ENCODE results near the gene ZNF81.
"Not testable (repeated sequence)": the region's sequence is repeated elsewhere in the genome, so short reads cannot be mapped to it uniquely, and the experiment has no call there.

The ZNF81 gene

GRCh38 chrX:47836164-47837072 lies at the start of gene ZNF81:
Gene ZNF81, plus strand, starts transcription at chrX:47836902. Its CDS starts 9,366 bp downstream, at chrX:47846268.
- peak; percentile 73 for FAIRE-seq

GRCh38 chrX:47796433-47796906 lies 40.2 kb upstream of the ZNF81 start:
- FAIRE-seq, result no peak

DNA sequence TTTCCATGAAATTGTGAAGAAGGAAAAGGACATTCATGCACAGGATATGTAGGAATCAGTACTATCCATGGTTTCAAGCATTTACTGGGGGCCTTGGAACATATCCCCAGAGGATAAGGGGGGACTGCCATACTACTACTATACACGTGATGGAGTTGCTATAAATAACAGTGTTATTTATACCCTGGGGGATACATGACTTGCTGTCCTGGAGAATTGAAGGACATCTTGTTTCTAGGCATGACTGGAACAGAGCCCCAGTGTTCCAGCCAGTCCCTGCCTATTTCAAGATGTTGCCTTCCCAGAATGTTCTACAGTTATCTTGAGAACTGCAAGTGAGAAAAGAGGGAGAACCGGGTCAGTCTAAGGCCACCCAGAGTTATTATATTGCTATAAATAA lies 39.6 kb upstream of the ZNF81 start:
- FAIRE-seq, result no peak

DNA sequence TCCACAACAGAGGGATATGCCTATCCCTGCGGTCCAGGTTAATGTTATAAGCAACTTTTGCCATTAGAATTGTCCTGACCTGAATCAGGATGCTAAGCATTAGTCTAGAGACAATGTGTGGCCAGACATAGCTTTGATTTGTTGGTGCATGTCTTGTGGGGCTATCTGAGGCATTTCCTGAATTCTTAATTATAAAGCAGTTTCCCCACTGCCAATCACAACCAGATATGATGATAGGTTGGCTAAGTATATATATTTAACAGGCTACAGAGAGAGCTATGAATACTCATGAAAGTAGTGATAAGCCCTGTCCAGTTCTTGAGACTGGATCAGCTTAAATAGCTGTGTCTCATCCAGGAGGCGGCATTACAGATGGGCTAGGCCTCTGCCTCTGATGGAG lies 37.8 kb upstream of the ZNF81 start:
- FAIRE-seq, result no peak

DNA sequence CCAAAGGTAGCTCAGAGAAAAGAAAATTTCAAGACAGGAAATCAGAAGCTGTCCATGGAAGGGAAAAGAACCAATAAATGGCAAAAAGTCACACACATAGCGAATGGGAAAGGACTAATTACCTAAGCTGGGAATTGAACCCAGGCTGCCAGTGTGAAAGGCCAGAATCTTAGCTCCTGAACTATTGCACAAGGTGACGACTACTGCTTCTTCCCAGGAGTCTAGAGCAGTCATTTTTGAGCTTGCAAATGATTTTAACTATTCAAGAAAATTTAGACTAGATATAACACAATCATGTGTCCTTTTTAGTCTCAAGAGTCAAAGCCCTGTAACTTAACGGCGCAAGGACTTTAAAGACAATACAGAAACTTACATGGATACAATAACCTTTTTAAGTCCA lies 34.1 kb upstream of the ZNF81 start:
- no peak for FAIRE-seq

GRCh38 chrX:47803103-47803502 lies 33.6 kb upstream of the ZNF81 start:
- peak; percentile 97 for FAIRE-seq

DNA sequence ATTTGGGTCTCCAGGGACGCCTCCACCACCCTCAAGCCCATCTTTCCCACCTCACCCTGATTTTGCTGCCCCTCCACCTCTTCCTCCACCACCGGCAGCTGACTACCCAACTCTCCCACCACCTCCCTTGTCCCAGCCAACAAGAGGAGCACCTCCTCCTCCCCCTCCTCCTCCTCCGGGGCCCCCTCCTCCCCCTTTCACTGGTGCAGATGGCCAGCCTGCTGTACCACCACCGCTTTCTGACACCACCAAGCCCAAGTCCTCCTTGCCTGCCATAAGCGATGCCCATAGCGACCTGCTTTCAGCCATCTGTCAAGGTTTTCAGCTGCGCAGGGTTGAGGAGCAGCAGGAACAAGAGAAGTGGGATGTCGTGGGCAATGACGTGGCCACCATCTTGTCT lies 32.4 kb upstream of the ZNF81 start:
- FAIRE-seq, result no peak

DNA sequence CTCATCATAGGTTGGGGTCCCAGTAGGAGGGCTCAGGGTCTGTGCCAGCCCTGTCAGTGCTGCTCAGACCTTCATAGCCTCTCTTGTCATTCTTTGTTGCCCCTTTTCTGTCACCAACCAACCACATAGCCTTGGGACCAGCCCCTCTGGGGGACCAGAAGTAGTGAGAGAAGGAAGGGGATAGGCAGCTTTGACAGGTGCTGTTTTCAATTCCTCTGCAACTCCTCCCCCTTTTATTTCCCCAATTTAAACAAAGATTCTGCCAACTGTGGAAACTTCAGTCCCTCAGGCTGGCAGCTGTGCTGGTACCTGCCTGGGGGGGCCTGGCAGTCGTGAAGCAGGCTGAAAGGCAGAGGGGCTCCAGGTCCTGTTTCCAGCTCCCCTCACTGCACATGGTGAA lies 30.9 kb upstream of the ZNF81 start:
- FAIRE-seq, result not testable (repeated sequence)

GRCh38 chrX:47806415-47807271 lies 30.1 kb upstream of the ZNF81 start:
- not testable (repeated sequence) for FAIRE-seq

DNA sequence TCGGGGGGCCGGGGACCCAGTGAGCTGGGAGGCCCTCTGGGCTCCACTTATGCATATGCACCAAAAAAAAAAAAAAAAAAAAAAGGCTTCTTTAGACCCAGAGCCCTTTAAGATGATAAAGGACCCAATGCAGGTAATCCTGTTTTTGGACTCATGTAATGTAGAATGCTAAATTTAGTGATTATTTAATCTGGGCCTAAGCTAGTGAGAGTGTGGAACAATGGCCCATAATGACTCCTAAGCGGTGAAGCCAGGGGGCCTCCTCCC lies 29.5 kb upstream of the ZNF81 start:
- FAIRE-seq, result not testable (repeated sequence)

GRCh38 chrX:47807548-47807947 lies 29.2 kb upstream of the ZNF81 start:
- FAIRE-seq, result no peak

DNA sequence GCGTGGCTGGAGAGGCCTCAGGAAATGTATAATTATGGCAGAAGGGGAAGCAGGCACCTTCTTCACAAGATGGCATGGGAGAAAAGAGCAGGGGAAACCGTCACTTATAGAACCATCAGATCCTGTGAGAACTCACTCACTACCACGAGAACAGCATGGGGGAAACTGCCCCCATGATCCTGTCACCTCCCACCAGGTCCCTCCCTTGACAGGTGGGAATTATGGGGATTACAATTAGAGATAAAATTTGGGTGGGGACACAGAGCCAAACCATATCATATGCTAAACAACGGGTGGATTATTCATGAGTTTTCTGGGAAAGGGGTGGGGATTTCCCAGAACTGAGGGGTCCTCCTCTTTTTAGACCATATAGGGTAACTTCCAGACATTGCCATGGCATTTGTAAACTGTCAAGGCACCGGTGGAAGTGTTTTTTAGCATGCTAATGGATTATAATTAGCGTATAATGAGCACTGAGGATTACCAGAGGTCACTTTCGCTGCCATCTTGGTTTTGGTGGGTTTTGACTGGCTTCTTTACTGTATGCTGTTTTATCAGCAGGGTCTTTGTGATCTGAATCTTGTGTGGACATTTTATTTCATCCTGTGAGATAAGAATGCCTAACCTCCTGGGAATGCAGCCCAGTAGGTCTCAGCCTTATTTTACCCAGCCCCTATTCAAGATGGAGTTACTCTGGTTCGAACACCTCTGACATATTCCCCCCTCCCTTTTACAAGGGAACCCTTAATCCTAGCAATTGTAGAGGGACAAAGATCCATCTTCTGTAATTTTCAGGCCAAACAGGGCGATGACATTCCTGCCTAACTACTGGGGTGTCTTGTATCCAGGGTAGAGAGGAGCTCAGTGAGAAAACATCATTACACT lies 27.6 kb upstream of the ZNF81 start:
- no peak for FAIRE-seq

GRCh38 chrX:47814851-47815250 lies 21.9 kb upstream of the ZNF81 start:
- FAIRE-seq, result no peak

DNA sequence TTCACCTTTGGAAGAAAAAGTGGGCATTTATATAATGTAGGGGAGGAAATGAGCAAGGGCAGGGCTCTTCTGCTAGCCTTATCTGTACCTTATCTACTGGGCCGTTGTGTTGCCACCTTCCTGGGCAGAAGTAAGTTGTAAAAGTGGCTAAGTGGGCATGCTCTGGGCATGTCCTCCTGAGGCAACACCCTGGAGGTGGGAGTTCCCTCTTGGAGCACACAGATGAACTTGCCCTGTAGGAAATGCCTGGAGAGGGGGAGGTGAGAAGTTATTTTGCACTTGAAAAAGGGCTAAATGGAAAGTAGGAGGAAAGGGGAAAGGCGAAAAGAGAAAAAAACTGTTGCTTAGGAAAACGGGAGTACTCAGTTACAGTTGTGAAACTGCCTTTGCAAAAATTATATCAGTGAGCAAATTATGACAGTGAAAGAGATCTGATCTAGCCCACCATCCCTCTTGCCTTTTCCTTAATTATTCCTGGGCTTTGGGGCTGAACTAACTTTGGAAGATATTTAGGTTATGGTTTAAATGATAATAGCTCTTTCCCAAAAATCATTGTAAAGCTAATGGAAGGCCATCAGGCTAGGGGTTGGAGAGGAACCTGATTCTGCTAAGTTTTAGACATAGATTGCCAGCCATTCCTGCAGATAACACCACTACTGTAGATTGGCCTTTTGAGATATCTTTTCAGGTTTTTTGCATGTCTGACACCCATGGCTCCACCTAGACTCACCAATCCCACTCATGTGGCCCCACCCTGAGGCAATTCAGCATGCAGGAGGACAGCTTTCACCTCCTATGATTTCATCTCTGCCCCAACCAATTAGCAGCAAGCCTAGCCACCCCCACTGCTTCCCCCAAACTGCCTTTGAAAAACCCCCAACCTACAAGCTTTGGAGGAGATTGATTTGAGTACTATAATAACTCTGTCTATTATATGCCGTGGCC lies 20.5 kb upstream of the ZNF81 start:
- FAIRE-seq, result no peak

GRCh38 chrX:47817421-47817820 lies 19.3 kb upstream of the ZNF81 start:
- FAIRE-seq, result no peak

DNA sequence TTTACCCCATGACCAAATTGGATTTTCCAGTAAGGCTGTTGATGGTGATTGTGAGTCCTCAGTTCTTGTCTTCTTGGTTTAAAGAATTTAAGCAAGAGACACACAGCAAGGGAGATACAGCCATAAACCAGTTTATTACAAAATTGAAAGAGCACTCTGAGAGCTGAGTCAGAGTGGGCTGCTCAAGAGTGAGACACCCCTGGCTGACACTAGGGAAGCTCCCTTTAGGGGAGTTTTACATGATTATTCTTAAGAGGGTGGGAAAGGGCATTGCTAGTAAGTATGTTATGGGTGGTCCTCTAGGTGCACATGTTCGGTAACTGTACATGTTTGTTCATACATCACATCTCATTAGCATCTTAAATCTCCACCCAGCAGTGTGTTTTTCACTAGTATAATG lies 18.8 kb upstream of the ZNF81 start:
- no peak for FAIRE-seq

- no peak for FAIRE-seq
Measured at GRCh38 chrX:47828984-47829383, 7.7 kb upstream of the ZNF81 start.

GRCh38 chrX:47831788-47832187 lies 4.9 kb upstream of the ZNF81 start:
- FAIRE-seq, result peak; percentile 87

- FAIRE-seq, result no peak
Measured at GRCh38 chrX:47838361-47838760, 1.7 kb downstream of the ZNF81 start.

DNA sequence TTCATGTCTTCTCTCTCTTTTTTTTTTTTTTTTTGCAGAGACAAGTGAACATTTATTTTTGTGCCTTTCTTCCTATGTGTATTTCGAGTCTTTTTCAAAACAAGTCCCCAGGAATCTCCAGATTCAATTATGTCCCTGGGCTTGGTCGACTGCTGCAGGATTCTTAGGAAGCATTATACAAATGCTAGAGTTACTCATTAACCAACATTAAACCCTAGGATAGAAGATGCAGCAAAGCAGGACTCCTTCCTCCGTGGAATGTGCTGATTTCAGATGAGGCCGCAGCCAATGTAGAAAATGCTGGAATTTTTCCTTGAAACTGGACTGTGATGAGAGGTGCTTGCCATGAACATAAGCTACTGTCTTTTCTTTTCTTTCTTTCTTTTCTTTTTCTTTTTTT lies 3.4 kb downstream of the ZNF81 start:
- FAIRE-seq, result no peak

DNA sequence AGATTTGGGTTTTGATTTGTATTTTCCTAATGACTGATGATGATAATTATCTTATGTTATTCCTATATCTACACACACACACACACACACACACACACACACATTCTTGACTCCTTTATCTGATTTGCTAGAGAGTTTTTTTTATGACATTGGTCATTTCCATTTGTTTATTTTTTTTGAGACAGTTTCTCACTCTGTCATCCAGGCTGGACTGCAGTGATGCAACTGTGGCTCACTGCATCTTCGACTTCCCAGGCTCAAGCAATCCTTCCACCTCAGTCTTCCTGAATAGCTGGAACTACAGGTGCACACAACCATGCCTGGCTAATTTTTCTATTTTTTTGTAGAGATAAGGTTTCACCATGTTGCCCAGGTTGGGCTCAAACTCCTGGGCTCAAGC lies 6.7 kb downstream of the ZNF81 start:
- no peak for FAIRE-seq

DNA sequence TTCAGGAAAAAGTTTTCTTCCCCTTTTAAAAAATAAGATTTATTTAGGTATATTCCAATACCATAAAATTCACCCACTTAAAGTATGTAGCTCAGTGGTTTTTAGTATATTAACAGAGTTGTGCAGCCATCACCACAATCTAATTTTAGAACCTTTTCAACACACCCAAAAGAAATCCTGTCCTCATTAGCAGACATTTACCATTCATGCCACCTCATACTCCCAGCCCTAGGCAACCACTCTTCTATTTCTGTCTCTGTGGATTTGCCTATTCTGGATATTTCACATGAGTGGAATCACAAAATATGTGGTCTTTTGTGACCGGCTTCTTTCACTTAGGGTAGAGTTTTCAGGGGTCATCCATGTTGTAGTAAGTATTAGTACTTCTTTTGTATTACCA lies 7.4 kb downstream of the ZNF81 start:
- FAIRE-seq, result peak; percentile 17
